Stimulated activated CD4-positive, alpha-beta T cell treated with anti-CD3 and anti-CD28 coated beads, TNF-alpha, amount 100 ng/mL, for 24 hours (primary cell): Measurements from ENCODE around the gene NDUFAF3.

ENCODE experiments used
- DNase-seq, 3 experiments: peaks; one replicate each; pipeline ENCODE4 v3.0.0-alpha.2; 2020; ENCODE audit warnings: low read depth in 3 of 3

Gene NDUFAF3

GRCh38 chr3:49021813-49022687 lies at the start of gene NDUFAF3:
Gene NDUFAF3 (plus strand): TSS chr3:49022121. CDS start chr3:49022145, 24 bp downstream.
- DNase-seq = peak; percentile 83 to 92 (median 86)

- DNase-seq = no peak
These were observed 47.7 kb upstream of the NDUFAF3 start for GRCh38 chr3:48974076-48974864.

GRCh38 chr3:48979451-48979850 lies 42.5 kb upstream of the NDUFAF3 start:
- DNase-seq = no peak

GRCh38 chr3:48980295-48980694 lies 41.6 kb upstream of the NDUFAF3 start:
- no peak for DNase-seq

- DNase-seq = no peak
These were observed 39.9 kb upstream of the NDUFAF3 start for GRCh38 chr3:48982016-48982415.

GRCh38 chr3:48982686-48983085 lies 39.2 kb upstream of the NDUFAF3 start:
- DNase-seq = no peak

GRCh38 chr3:48983096-48983495 lies 38.8 kb upstream of the NDUFAF3 start:
- no peak for DNase-seq

- no peak for DNase-seq
These were observed 37.3 kb upstream of the NDUFAF3 start for GRCh38 chr3:48984663-48985062.

- no peak for DNase-seq
These were observed 36.0 kb upstream of the NDUFAF3 start for GRCh38 chr3:48985831-48986376.

GRCh38 chr3:48989126-48989795 lies 32.7 kb upstream of the NDUFAF3 start:
- no peak for DNase-seq

- DNase-seq = peak; percentile 61 to 85 (median 61)
These were observed 31.9 kb upstream of the NDUFAF3 start, which contains the start of gene P4HTM for GRCh38 chr3:48989796-48990635. Gene P4HTM (plus strand): TSS chr3:48990241. CDS start chr3:48990257, 16 bp downstream.

GRCh38 chr3:48990636-48991469 lies 31.1 kb upstream of the NDUFAF3 start:
- no peak for DNase-seq

- no peak for DNase-seq
These were observed 29.9 kb upstream of the NDUFAF3 start for GRCh38 chr3:48991851-48992545.

GRCh38 chr3:48993834-48994233 lies 28.1 kb upstream of the NDUFAF3 start:
- DNase-seq = no peak

- DNase-seq = no peak
These were observed 25.3 kb upstream of the NDUFAF3 start for GRCh38 chr3:48996640-48997039.

- DNase-seq = no peak
These were observed 24.8 kb upstream of the NDUFAF3 start for GRCh38 chr3:48997102-48997635.

GRCh38 chr3:48997714-48998637 lies 23.9 kb upstream of the NDUFAF3 start:
- DNase-seq = no peak
